ENCODE data around the gene NOVA1.

The NOVA1 gene

GRCh38 chr14:26593357-26593756 lies 4.5 kb downstream of the NOVA1 start:
- no peak for DNase-seq

GRCh38 chr14:26589925-26590324 lies 7.9 kb downstream of the NOVA1 start:
- peak; percentile 89 for DNase-seq

- no peak for DNase-seq
These were observed 20.1 kb downstream of the NOVA1 start for GRCh38 chr14:26577711-26578110.

GRCh38 chr14:26554069-26554772 lies 43.6 kb downstream of the NOVA1 start:
- DNase-seq: no peak

- no peak for DNase-seq
These were observed 48.3 kb downstream of the NOVA1 start for GRCh38 chr14:26549571-26549970.

- DNase-seq: no peak
These were observed 49.4 kb downstream of the NOVA1 start for GRCh38 chr14:26548406-26548805.

- no peak for DNase-seq
These were observed 59.7 kb downstream of the NOVA1 start for GRCh38 chr14:26538176-26538575.

GRCh38 chr14:26531894-26532293 lies 65.9 kb downstream of the NOVA1 start:
- DNase-seq: no peak

GRCh38 chr14:26528415-26529182 lies 69.2 kb downstream of the NOVA1 start:
- no peak for DNase-seq

GRCh38 chr14:26527095-26527494 lies 70.7 kb downstream of the NOVA1 start:
- no peak for DNase-seq

GRCh38 chr14:26526137-26526536 lies 71.7 kb downstream of the NOVA1 start:
- DNase-seq: no peak

GRCh38 chr14:26525085-26525484 lies 72.7 kb downstream of the NOVA1 start:
- no peak for DNase-seq

- no peak for DNase-seq
These were observed 74.9 kb downstream of the NOVA1 start for GRCh38 chr14:26522967-26523366.

GRCh38 chr14:26517771-26518170 lies 80.1 kb downstream of the NOVA1 start:
- DNase-seq: no peak

- DNase-seq: no peak
These were observed 97.8 kb downstream of the NOVA1 start for GRCh38 chr14:26500028-26500427.

- DNase-seq: no peak
These were observed 98.3 kb downstream of the NOVA1 start for GRCh38 chr14:26499546-26499945.

- DNase-seq: no peak
These were observed 110.9 kb downstream of the NOVA1 start for GRCh38 chr14:26486922-26487321.

GRCh38 chr14:26484562-26484961 lies 113.3 kb downstream of the NOVA1 start:
- DNase-seq: no peak

GRCh38 chr14:26478967-26479366 lies 118.9 kb downstream of the NOVA1 start:
- no peak for DNase-seq

- no peak for DNase-seq
These were observed 131.0 kb downstream of the NOVA1 start for GRCh38 chr14:26466862-26467261.

- DNase-seq: no peak
These were observed 134.7 kb downstream of the NOVA1 start for GRCh38 chr14:26463136-26463535.

GRCh38 chr14:26454105-26454504 lies 143.7 kb downstream of the NOVA1 start:
- no peak for DNase-seq

- DNase-seq: peak; percentile 42
These were observed 149.5 kb downstream of the NOVA1 start for GRCh38 chr14:26448181-26448855.

GRCh38 chr14:26444822-26445221 lies 153.0 kb downstream of the NOVA1 start:
- DNase-seq: no peak

Measured in DMS79 treated with DMSO at 0.1 percent for 48 hours (cell line).